CD4-positive, alpha-beta memory T cell (primary cell): Measurements from ENCODE around the gene CKS1B. TPM values are rescaled to one million over a fixed set of nuclear protein-coding genes. Genes with fewer than 3 reads are reported as not detected.

Source experiments
- CTCF ChIA-PET: fragments of 350-600 bp; sonication (Branson Sonifier 250); formaldehyde crosslinking; loops from one replicate; lab custom pipeline; 2021; ENCODE audit warnings: inconsistent platforms; ENCODE audit not compliant: partially characterized antibody; lab: Charles Lee
- POLR2A ChIA-PET: fragments of 350-600 bp; sonication (Branson Sonifier 250); formaldehyde crosslinking; loops from one replicate; lab custom pipeline; 2021; ENCODE audit not compliant: partially characterized antibody; lab: Charles Lee
- DNase-seq, 5 donors: peaks; one replicate each; pipeline versions ENCODE4 v3.0.0 to v3.0.0-alpha.2; 2020 to 2022; ENCODE audit warnings: mixed read lengths in 1 of 5
- H3K27ac ChIP-seq: one replicate; pipeline ENCODE4 v1.7.0; 2013; ENCODE audit warnings: low read depth, low read length
- H3K27me3 ChIP-seq: 2 replicates; pipeline ENCODE4 v1.7.0; 2013; ENCODE audit warnings: mild to moderate bottlenecking, low read length, moderate library complexity; ENCODE audit not compliant: insufficient read depth
- H3K36me3 ChIP-seq: 2 replicates; pipeline ENCODE4 v1.7.0; 2013; ENCODE audit warnings: mild to moderate bottlenecking, low read length, moderate library complexity; ENCODE audit not compliant: insufficient read depth
- H3K4me1 ChIP-seq: 2 replicates; pipeline ENCODE4 v1.7.0; 2013; ENCODE audit warnings: mild to moderate bottlenecking, low read length, moderate library complexity; ENCODE audit not compliant: insufficient read depth
- H3K4me3 ChIP-seq, 2 donors: one replicate each; pipeline ENCODE4 v1.7.0; 2013; ENCODE audit warnings: low read length in 2 of 2, mild to moderate bottlenecking in 1 of 2
- H3K9me3 ChIP-seq, 2 donors: one replicate each; pipeline ENCODE4 v1.7.0; 2013; ENCODE audit warnings: low read length in 2 of 2, control low read depth in 1 of 2; ENCODE audit not compliant: control insufficient read depth in 1 of 2
- H3K27ac Mint-ChIP-seq, 7 donors: one replicate each; pipeline ENCODE4 v1.8.0; 2020 to 2021; ENCODE audit warnings: mixed read lengths in 7 of 7, mild to moderate bottlenecking in 6 of 7, inconsistent platforms in 3 of 7, moderate library complexity in 3 of 7
- H3K27me3 Mint-ChIP-seq, 2 donors: one replicate each; pipeline ENCODE4 v1.8.0; 2020 to 2021; ENCODE audit warnings: mixed read lengths in 2 of 2
- H3K36me3 Mint-ChIP-seq, 2 donors: one replicate each; pipeline ENCODE4 v1.8.0; 2020 to 2021; ENCODE audit warnings: mixed read lengths in 2 of 2, inconsistent platforms in 1 of 2, mild to moderate bottlenecking in 1 of 2
- H3K4me1 Mint-ChIP-seq, 4 donors: one replicate each; pipeline ENCODE4 v1.8.0; 2020 to 2021; ENCODE audit warnings: mixed read lengths in 4 of 4, mild to moderate bottlenecking in 1 of 4
- H3K4me3 Mint-ChIP-seq, 8 donors: one replicate each; pipeline ENCODE4 v1.8.0; 2020 to 2021; ENCODE audit warnings: mixed read lengths in 8 of 8, mild to moderate bottlenecking in 7 of 8, moderate library complexity in 6 of 8, inconsistent platforms in 3 of 8
- H3K9me3 Mint-ChIP-seq, 8 donors: one replicate each; pipeline ENCODE4 v1.8.0; 2020 to 2021; ENCODE audit warnings: mixed read lengths in 8 of 8, mild to moderate bottlenecking in 5 of 8, inconsistent platforms in 3 of 8, moderate library complexity in 1 of 8
- intact Hi-C: fragments of 100-400 bp; cut with micrococcal nuclease; formaldehyde crosslinking; loops from one replicate; pipeline ENCODE4 v1.15.1; 2023
- polyA plus RNA-seq, 2 donors: library from polyadenylated mRNA; unstranded; fragments of 300-500 nt; fragmentation: Illumina TruSeq; gene quantifications; one replicate each; pipeline ENCODE4 v1.2.3, GENCODE V29; 2021
- total RNA-seq, 2 experiments: library from RNA; stranded (reverse); gene quantifications; one replicate each; pipeline ENCODE4 v1.2.3, GENCODE V29; 2021

CKS1B gene
- total and polyA plus RNA-seq, 4 experiments from 2014 or later: 12.2 to 67.9 (median 31.6) TPM

DNA sequence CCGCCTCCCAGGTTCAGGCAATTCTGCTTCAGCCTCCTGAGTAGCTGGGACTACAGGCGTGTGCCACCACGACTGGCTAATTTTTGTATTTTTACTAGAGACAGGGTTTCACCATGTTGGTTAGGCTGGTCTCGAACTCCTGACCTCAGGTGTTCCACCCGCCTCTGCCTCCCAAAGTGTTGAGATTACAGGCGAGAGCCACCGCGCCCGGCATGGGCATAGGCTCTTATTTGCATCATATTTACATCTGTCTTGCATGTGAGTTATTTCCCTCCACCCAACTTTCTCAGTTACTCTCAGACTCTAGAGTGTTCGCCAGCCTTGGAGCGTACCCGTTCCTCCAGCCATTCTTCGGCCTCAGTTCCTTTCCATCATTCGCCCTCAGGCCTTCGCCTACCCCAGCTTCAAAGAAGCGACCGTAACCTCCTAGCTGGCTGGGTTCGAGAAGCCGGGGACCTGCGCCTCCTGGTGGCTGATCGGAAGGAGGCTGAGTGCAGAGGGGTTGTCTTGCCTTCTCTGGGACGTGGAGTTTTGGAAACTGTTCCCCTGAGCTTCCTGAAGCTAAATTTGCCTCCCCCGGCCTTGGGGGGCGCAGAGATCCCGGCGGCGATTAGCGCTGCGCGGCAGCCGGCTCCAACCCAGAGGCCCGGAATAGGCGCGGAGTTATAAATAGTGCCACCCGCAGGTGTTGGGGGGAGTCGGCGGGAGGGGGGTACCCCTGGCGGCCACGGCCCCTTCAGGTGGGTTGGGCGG lies 24.5 kb downstream of the CKS1B start:
- intact Hi-C loops: loop anchor here (1.0 kb wide), 4 partner anchors 16 to 38 kb away; partner anchors contain the start of genes CKS1B, FLAD1 and PYGO2
- peaks cover 0 to 2% (median 0%) of the 10 kb centered on the region in 8 donors for H3K9me3 Mint-ChIP-seq
- POLR2A ChIA-PET: interaction anchor here (1.4 to 38.9 kb wide), 4 partner anchors 15 to 62 kb away, joined by 4 to 1543 read pairs (median 170); partner anchors contain the start of genes CKS1B, FLAD1, PBXIP1 and PMVK
- Histone ChIP-seq H3K27ac (peak overlapping the region; percentile 92), H3K36me3 (no peaks in the 10 kb centered on the region), H3K9me3 (no peaks in the 10 kb centered on the region), H3K4me3 (peak overlapping the region in 1 of 2 donors; percentile 46), H3K4me1 (peaks cover 31% of the 10 kb centered on the region), H3K27me3 (no peaks in the 10 kb centered on the region)
- no peaks in the 10 kb centered on the region for H3K27me3 Mint-ChIP-seq
- H3K36me3 Mint-ChIP-seq: peaks cover 0 to 19% of the 10 kb centered on the region in 2 donors
- peaks cover 20 to 49% (median 32%) of the 10 kb centered on the region in 4 donors for H3K4me1 Mint-ChIP-seq
- H3K27ac Mint-ChIP-seq: peak overlapping the region; percentile 88 to 96 (median 94)
- peak; percentile 52 to 72 (median 65) for DNase-seq
- CTCF ChIA-PET: interaction anchor here (0.6 to 16.3 kb wide), 18 partner anchors 9 to 439 kb away, joined by 3 to 381 read pairs (median 7); partner anchors contain the start of genes CKS1B, FLAD1, PBXIP1 and PMVK
- H3K4me3 Mint-ChIP-seq: peak overlapping the region; percentile 62 to 91 (median 88)

DNA sequence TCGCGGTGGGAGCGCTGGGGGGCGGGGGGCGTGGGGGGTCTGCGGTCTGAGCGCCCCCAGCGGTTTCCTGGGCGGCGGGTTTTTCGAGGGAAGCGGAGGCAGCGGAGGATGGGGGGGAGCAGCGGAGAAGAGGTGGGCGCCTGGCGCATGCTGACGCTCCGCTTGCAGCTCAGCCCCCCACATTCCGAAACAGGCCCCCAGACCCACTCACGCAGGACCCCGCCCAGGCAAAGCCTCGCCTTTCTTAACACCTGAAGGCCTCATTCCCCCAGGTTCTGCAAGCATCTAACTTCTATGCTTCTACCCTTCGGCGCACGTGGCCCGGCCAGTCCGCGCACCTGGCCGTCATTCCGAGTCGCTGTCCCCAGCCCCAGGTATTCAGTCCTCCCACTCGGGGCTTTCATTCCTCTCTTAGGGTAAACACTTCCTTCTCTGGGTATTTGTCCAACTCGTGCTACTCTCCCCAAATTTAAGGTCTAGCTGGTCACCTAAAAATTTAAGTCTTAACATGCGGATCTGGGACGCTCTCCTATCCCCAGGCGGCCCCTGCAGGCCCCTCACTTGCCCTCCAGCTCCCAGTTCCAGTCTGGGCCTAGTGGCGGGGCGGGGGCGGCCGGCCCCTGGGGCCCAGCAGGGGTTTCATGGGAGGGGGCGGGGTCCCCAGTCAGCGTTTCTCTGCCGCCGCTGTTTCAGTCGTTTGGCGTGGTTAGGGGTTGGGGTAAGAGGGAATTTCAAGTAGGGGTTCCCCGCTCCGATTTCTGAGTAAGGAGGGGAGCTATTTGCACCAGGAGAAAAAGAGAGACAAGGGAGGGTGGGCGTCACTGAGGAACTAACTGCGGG lies 25.3 kb downstream of the CKS1B start:
- H3K4me1 ChIP-seq: peaks cover 39% of the 10 kb centered on the region
- no peaks in the 10 kb centered on the region for H3K36me3 ChIP-seq
- H3K27ac ChIP-seq: peak overlapping the region; percentile 92
- Mint-ChIP-seq H3K4me1 (peaks cover 25 to 57% (median 39%) of the 10 kb centered on the region in 4 donors), H3K9me3 (peaks cover 0 to 2% (median 0%) of the 10 kb centered on the region in 8 donors), H3K36me3 (peaks cover 0 to 24% of the 10 kb centered on the region in 2 donors), H3K27ac (peak overlapping the region; percentile 90 to 98 (median 98)), H3K4me3 (peak overlapping the region; percentile 92 to 99 (median 94)), H3K27me3 (no peaks in the 10 kb centered on the region)
- CTCF ChIA-PET: interaction anchor here (0.6 to 16.3 kb wide), 19 partner anchors 10 to 440 kb away, joined by 3 to 381 read pairs (median 6); partner anchors contain the start of genes CKS1B, FLAD1, PBXIP1 and PMVK
- peak in 4 of 5 donors; percentile 45 to 83 (median 50) for DNase-seq
- intact Hi-C loops: loop anchor here (1.0 to 5.0 kb wide), 6 partner anchors 16 to 442 kb away; partner anchors contain the start of genes ADAM15, CKS1B, FLAD1 and PYGO2
- POLR2A ChIA-PET: interaction anchor here (0.6 to 38.9 kb wide), 6 partner anchors 15 to 63 kb away, joined by 3 to 1543 read pairs (median 18); partner anchors contain the start of genes ADAM15, CKS1B, FLAD1 and PBXIP1
- H3K9me3 ChIP-seq: no peaks in the 10 kb centered on the region
- no peaks in the 10 kb centered on the region for H3K27me3 ChIP-seq
- peak overlapping the region; percentile 52 to 55 for H3K4me3 ChIP-seq

DNA sequence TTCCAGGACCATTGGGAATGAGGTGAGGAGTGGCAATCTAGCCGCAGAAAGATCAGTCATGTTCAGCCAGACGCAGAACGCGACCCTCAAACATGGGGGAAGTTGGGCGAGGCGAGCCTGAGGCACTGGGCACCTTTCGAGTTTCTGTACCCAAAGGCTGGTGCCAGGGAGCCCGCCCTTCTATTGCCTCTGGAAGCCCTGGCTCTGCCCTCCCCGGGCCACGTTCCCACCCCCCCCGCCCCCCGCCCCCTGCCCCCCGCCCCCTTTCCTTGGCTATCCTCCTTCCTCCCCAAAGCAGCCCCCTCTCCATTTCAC lies 25.9 kb downstream of the CKS1B start:
- intact Hi-C loops: loop anchor here (5.0 kb wide), 2 partner anchors 52 to 443 kb away; partner anchors contain the start of genes ADAM15 and UBE2Q1
- POLR2A ChIA-PET: interaction anchor here (0.7 to 38.9 kb wide), 4 partner anchors 14 to 63 kb away, joined by 8 to 1543 read pairs (median 170); partner anchors contain the start of genes ADAM15, CKS1B, FLAD1 and PBXIP1

DNA sequence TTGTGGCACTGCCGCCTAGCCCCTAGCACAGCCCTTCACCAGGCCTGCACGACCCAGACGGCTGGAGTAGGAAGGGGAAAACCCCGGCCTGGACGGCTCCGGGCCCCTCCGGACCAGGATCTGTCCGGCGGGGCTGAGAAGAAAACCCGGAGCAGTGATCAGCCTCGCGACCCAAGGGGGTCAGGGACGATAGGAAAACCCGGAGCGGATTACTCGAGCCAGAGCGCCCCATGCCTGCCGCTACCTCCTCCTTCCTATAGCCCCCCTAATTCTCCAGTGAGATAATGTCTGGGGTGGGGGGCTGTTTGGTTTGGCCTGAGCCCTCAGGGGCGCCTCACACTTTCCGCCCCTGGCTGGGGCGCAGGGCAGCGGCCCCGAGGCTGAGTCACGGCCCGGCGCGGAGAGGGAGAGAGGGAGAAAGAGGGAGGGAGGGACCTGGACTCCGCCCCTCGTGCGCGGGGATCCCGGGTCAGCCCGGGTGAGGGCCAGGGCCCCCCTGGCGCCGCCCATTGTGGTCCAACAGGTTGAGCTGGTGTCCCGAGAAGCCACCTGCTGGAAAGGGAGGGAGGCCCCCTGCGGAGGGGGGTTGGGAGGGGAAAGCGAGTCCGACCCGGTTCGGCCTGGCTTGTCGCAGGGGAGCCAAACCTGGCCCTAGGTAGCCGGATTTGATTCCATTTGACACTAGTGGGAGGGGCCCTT lies 26.4 kb downstream of the CKS1B start:
- ChIA-PET CTCF (interaction anchor here (0.8 to 16.3 kb wide), 8 partner anchors 14 to 84 kb away, joined by 3 to 381 read pairs (median 21); partner anchors contain the start of genes CKS1B, FLAD1, PBXIP1 and SHC1), POLR2A (interaction anchor here (0.6 to 38.9 kb wide), 7 partner anchors 8 to 84 kb away, joined by 3 to 1543 read pairs (median 14); partner anchors contain the start of genes CKS1B, EFNA4, FLAD1 and LENEP)
- intact Hi-C loops: loop anchor here (5.0 kb wide), 2 partner anchors 51 to 444 kb away; partner anchors contain the start of genes ADAM15 and UBE2Q1
- Mint-ChIP-seq H3K4me1 (peaks cover 32 to 68% (median 44%) of the 10 kb centered on the region in 4 donors), H3K4me3 (peak overlapping the region; percentile 88 to 99 (median 96)), H3K27ac (peak overlapping the region; percentile 89 to 99 (median 95)), H3K27me3 (no peaks in the 10 kb centered on the region), H3K9me3 (peaks cover 0 to 2% (median 0%) of the 10 kb centered on the region in 8 donors), H3K36me3 (peaks cover 0 to 24% of the 10 kb centered on the region in 2 donors)
- H3K27ac ChIP-seq: peak overlapping the region; percentile 92
- H3K4me1 ChIP-seq: peaks cover 49% of the 10 kb centered on the region
- DNase-seq: peak; percentile 71 to 90 (median 76)
- H3K9me3 ChIP-seq: no peaks in the 10 kb centered on the region
- H3K36me3 ChIP-seq: no peaks in the 10 kb centered on the region
- no peaks in the 10 kb centered on the region for H3K27me3 ChIP-seq
- H3K4me3 ChIP-seq: peak overlapping the region; percentile 78 to 80

More for the DNA sequence above, 25.9 kb downstream of the CKS1B start:
- Histone ChIP-seq H3K36me3 (no peaks in the 10 kb centered on the region), H3K9me3 (no peaks in the 10 kb centered on the region), H3K4me1 (peaks cover 44% of the 10 kb centered on the region), H3K27ac (peak overlapping the region; percentile 92), H3K4me3 (peak overlapping the region; percentile 52 to 80), H3K27me3 (no peaks in the 10 kb centered on the region)
- peak overlapping the region; percentile 90 to 98 (median 98) for H3K27ac Mint-ChIP-seq
- peak overlapping the region; percentile 92 to 99 (median 94) for H3K4me3 Mint-ChIP-seq
- peaks cover 28 to 63% (median 43%) of the 10 kb centered on the region in 4 donors for H3K4me1 Mint-ChIP-seq
- no peaks in the 10 kb centered on the region for H3K27me3 Mint-ChIP-seq
- H3K9me3 Mint-ChIP-seq: peaks cover 0 to 2% (median 0%) of the 10 kb centered on the region in 8 donors
- DNase-seq: peak in 1 of 5 donors; percentile 43
- H3K36me3 Mint-ChIP-seq: peaks cover 0 to 24% of the 10 kb centered on the region in 2 donors
- CTCF ChIA-PET: interaction anchor here (0.9 to 16.3 kb wide), 13 partner anchors 13 to 174 kb away, joined by 3 to 381 read pairs (median 12); partner anchors contain the start of genes CKS1B, FLAD1, PBXIP1 and PMVK

DNA sequence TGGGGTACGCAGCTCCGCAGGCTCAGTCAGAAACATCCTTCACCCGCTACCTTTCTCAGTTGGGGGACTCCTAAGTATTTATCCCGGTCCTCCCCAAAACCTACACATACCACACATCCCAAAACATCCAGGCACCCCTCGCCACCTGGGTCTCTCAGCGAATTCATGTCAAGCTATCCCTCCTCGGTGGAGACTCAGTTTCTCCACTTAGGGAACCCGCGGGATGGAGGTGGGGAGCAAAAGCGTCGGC lies 26.9 kb downstream of the CKS1B start:
- ChIA-PET POLR2A (interaction anchor here (0.6 to 38.9 kb wide), 6 partner anchors 8 to 84 kb away, joined by 3 to 1543 read pairs (median 10); partner anchors contain the start of genes CKS1B, EFNA4, FLAD1 and LENEP), CTCF (interaction anchor here (0.8 to 16.3 kb wide), 3 partner anchors 13 to 45 kb away, joined by 4 to 381 read pairs (median 30); partner anchors contain the start of genes FLAD1 and PBXIP1)
- no peak for DNase-seq
- peak overlapping the region; percentile 88 to 99 (median 93) for H3K27ac Mint-ChIP-seq
- peaks cover 0 to 2% (median 0%) of the 10 kb centered on the region in 8 donors for H3K9me3 Mint-ChIP-seq
- Histone ChIP-seq H3K4me3 (peak overlapping the region; percentile 78 to 80), H3K27me3 (no peaks in the 10 kb centered on the region), H3K9me3 (no peaks in the 10 kb centered on the region), H3K27ac (peak overlapping the region; percentile 92), H3K4me1 (peaks cover 54% of the 10 kb centered on the region), H3K36me3 (no peaks in the 10 kb centered on the region)
- intact Hi-C loops: loop anchor here (5.0 kb wide), 2 partner anchors 51 to 444 kb away; partner anchors contain the start of genes ADAM15 and UBE2Q1
- H3K27me3 Mint-ChIP-seq: no peaks in the 10 kb centered on the region
- peaks cover 0 to 24% of the 10 kb centered on the region in 2 donors for H3K36me3 Mint-ChIP-seq
- peaks cover 34 to 72% (median 46%) of the 10 kb centered on the region in 4 donors for H3K4me1 Mint-ChIP-seq
- peak overlapping the region; percentile 88 to 99 (median 96) for H3K4me3 Mint-ChIP-seq
